Right ventricle myocardium inferior (tissue), 1 donor: ENCODE results near the gene CFAP100. TPM values are rescaled to one million over a fixed set of nuclear protein-coding genes. Genes with fewer than 3 reads are reported as not detected.

Source experiments
- ATAC-seq: fragments of 200-7000 bp; cut with Tn5 transposase; one replicate; pipeline ENCODE4 v1.9.1; 2020; ENCODE audit warnings: mild to moderate bottlenecking, moderate library complexity
- DNase-seq: peaks from one replicate; pipeline ENCODE4 v3.0.0; 2021; ENCODE audit errors: missing footprints
- intact Hi-C: fragments of 100-400 bp; cut with DNase I; formaldehyde crosslinking; loops from one replicate; pipeline ENCODE4 v1.11.0; 2022
- total RNA-seq: library from RNA; stranded (reverse); fragmentation: NEBNext Ultra II Directional; extraction: Animal tissue kit (Norgen Biotek cat#: 25700); gene quantifications from one replicate; pipeline ENCODE4 v1.2.1, GENCODE V29; 2021
- donor health status: DM: no; HTN: yes; CAD: no; lungs with severe emphysema.

Gene CFAP100
- total RNA-seq, 1 donor from 2014 or later = not detected

DNA sequence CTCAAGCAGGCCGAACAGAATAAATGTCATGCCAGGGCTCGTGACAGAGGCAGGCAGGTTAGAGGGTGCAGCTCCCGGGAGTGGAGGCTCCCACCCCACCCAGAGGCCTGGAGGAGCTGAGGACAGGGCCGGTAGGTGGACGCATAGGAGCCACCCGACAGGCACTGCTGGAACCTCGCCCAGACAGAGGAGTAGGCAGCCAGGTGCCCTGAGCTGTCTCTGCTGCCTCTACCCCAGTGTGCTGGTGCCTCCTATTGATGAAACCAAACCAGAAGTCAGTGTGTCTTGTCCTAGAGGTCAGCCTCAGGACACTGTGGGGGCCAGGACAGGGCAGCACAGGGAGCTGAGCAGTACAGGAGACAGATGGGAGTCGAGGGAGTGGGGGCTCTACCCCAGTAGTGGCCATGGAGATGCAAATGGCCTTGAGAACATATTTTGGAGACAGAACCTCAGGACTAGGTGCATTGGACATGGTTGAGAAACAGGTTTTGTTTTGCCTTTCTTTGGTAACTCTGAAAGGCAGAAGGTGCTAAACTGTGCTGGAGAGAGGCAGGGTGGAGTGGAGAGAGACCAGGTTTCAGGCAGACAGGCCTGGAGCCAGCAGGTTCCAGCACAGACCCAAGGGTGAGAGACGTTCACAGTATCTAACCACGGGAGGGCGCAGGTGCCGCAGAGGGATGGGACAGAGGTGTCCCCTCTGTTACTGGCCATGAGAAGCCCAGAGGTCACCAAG, 22.1 kb upstream of the CFAP100 start:
- ATAC-seq = peak; percentile 29
- intact Hi-C loops = no loop called here
- no peak for DNase-seq

DNA sequence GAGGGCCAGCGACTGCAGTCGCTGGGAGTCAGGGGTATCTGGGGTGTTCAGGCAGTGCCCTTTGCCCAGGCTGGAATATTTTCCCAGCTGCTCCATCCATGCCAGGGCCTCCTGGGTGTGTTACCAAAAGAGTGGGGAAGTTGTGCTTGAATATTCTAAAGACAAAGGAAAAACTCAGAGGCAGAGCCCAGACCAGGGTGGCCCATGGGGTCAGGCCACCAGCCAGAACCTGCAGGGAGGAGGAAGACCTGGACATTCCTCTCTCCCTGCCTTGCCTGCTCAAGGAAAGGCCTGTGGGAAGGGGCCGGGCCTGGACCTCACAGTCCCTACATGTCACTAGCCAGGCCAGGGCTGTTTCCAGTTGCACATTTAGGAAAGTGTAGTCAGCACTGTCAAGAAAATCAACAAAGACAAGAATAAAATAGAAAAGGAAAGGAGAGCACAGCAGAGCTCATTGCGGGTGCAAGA, 21.5 kb upstream of the CFAP100 start:
- no peak for ATAC-seq
- DNase-seq = no peak
- intact Hi-C loops = no loop called here

- intact Hi-C loops = no loop called here
- ATAC-seq (peak; percentile 37), DNase-seq (no peak)
Measured at GRCh38 chr3:126373682-126374601, 20.8 kb upstream of the CFAP100 start.

- DNase-seq (no peak), ATAC-seq (no peak)
- intact Hi-C loops = no loop called here
Measured at GRCh38 chr3:126375835-126376331, 18.8 kb upstream of the CFAP100 start.

DNA sequence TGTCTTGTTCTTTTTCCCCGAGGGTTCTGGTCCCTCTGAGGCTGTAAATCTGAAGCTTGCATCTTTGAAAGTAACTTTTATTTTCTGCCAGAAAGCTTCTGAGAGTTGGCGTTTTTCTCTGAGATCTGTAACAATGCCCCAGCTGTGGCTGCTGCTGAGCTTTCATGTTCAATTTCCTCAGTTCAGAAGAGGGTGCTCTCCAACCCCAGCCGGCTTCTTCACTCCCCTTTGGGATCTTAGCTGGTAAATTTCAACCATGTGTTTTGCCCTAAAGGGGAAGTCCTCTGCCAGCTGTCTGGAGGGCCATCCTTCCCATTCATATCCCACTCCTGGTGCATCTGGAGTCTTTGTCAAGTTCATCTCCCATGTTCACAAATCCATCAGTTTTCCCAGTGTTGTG, 18.3 kb upstream of the CFAP100 start:
- no peak for ATAC-seq
- intact Hi-C loops = no loop called here
- DNase-seq = no peak

GRCh38 chr3:126377211-126377610, 17.5 kb upstream of the CFAP100 start:
- DNase-seq (no peak), ATAC-seq (no peak)
- intact Hi-C loops = no loop called here

DNA sequence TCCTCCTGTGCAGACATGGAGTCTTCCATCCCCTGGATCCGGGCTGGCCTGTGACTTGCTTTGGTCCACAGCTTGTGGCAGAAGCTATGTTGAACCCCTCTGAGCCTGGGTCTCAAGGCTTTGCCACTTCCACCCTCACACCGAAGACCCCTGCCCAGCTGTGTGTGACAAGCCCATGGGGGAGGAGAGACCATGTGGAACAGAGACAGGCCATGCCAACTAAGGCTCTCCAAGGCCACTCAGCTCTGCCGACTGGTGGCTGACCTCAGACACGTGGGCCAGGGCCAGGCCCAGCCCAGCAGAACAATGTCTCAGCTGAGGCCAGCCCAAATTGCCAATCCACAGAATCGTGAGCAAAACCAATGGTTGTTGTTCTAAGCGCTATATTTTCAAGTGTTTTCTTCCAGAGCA, 16.4 kb upstream of the CFAP100 start:
- intact Hi-C loops = no loop called here
- DNase-seq = no peak
- ATAC-seq = no peak

DNA sequence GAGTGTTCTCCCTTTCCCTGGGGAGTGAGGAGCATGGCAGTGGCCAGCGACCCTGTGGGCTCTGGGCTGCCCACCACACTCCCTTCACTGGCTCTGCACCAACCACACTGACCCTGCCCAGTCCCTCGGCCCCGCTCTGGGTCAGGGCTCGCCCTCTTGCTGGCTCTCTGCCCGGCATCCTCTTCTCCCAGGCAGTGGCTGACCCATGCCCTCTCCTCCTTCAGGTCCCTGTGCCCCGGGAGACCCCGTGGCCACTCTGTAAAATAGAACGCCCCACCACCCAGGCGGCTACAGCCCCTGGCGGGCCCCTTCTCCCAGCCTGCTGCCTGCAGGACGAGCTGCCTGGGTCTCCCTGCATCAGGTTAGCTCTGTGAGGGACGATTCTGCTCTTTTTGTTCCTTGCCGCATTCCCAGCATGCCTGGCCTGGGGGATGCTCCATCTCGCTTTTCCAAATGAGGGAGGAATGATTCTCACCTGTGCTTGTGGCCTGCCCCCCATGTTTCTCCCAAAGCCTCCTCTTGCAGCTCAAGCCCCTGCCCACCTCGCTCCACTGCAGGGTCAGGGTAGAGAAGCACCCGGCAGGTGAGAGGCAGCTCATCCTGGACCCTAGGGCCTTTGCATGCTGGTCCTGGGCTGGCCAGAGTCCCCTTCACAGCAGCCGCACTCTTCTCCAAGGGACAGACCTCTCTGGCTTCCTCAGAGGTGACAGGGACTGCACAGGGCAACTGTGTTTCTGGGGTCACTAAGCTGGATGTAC, 14.5 kb upstream of the CFAP100 start:
- intact Hi-C loops = no loop called here
- ATAC-seq (no peak), DNase-seq (peak; percentile 60)

DNA sequence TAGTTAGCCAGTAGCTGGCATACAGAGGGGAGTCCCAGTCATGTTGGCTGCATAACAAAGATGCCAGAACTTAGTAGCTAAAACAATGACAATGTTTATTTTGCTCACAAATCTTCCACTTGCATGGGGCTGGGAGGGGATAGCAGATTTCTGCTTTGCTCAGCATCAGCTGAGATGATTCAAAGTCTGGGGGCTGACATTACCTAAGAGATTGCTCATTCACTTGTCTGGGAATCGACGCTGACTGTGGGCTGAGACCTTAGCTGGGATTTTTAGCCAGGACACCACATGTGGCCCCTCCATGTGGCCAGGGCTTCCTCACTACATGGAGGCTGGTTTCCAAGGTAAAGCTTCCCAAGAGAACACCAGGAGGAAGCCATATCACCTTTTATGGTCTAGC, 12.7 kb upstream of the CFAP100 start:
- ATAC-seq (no peak), DNase-seq (no peak)
- intact Hi-C loops = no loop called here

- DNase-seq (peak; percentile 95), ATAC-seq (peak; percentile 97)
Measured at GRCh38 chr3:126389112-126389793, 5.5 kb upstream of the CFAP100 start.

DNA sequence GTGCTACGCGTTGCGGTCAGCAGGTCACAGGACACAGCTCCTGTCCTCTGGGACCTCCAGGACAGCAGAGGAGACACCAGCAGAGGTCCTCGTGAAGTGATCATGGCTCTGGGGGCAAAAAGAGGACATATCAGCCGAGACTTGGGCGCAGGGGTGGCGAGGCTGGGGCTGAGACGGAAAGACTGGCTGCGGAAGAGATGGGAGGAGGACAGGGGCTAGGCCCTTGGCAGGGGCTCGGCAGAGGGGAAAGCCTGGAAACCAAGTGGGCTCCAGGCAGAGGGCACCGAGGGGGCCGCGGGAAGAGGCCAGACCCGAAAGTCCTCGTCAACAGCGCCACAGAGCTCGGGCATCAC, 4.9 kb upstream of the CFAP100 start:
- intact Hi-C loops = loop anchor here (1.0 to 2.0 kb wide), 4 partner anchors 33 to 255 kb away; partner anchors contain the start of gene KLF15
- ATAC-seq (peak; percentile 1), DNase-seq (no peak)

More at GRCh38 chr3:126389112-126389793, 5.5 kb upstream of the CFAP100 start:
- intact Hi-C loops = loop anchor here (1.0 to 2.0 kb wide), 4 partner anchors 32 to 255 kb away; partner anchors contain the start of gene KLF15

- ATAC-seq (no peak), DNase-seq (peak; percentile 42)
- intact Hi-C loops = no loop called here
Measured at GRCh38 chr3:126390201-126390600, 4.5 kb upstream of the CFAP100 start.

DNA sequence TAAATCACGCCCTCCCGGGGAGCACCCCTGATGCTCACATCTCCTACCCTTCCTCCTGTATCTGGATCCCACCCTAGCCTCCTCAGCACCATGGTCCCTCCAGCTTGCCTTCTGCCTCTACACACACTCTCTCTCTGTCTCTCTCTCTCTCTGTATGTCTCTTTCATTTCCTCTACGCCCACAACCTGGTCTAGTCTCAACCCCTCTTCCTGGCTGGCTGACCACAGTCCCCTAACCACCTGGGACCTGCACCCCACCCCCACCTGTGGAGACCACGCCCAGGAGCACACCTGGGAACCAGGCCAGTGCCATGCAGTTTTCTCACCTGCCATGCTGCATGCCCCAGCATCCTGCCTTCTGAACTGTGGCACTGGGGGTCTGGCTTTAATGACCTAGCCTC, 4.0 kb upstream of the CFAP100 start:
- DNase-seq (peak; percentile 34), ATAC-seq (no peak)
- intact Hi-C loops = no loop called here

DNA sequence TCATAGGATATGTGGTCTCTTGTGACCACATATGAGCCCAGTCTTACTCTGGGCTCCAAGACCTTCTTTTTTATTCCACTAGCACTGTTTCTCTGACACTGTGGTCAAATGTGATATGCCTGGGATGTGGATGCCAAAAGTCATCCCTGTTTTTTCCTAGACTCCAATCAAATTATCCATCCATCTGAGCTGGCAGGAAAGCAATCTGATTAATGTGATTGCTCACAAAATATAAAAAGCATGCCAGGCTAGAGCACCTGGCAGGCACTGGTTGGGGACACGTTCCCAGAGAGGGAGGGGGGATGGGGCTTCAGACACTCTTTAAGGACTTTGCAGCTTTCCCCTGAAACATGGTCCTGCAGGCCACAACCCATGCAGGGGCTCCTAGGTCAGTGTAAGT, 3.1 kb upstream of the CFAP100 start:
- DNase-seq (no peak), ATAC-seq (no peak)
- intact Hi-C loops = no loop called here

DNA sequence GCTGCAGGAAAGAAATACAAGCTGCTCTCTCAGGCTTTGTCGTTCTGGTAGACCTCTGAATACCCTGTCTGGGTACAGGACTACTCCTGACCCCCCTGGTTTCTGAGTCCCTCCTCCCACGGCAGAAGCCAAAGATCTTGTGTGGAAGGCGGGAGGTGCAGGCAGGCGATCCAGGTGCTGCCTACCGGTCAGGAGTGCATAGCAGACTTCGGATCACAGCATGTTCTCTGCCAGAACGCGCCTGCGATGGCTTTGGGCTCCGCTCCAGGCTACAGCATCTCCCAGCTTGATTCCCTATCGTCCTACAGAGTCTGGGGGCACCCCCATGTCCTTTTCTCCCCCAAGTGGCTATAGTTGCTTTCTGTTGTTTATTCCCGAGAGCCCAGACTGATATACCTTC, 2.5 kb upstream of the CFAP100 start:
- intact Hi-C loops = no loop called here
- DNase-seq (no peak), ATAC-seq (no peak)

- DNase-seq = peak; percentile 37
- intact Hi-C loops = no loop called here
Measured at GRCh38 chr3:126393563-126393962, 1.1 kb upstream of the CFAP100 start.

GRCh38 chr3:126394977-126395321, 240 bp downstream of the CFAP100 start:
- intact Hi-C loops = no loop called here
- DNase-seq (peak; percentile 37), ATAC-seq (no peak)

More at GRCh38 chr3:126393563-126393962, 1.1 kb upstream of the CFAP100 start:
- no peak for ATAC-seq

- DNase-seq (peak; percentile 53), ATAC-seq (no peak)
- intact Hi-C loops = no loop called here
Measured at GRCh38 chr3:126395846-126396513, 1.3 kb downstream of the CFAP100 start.
